GM12878 (cell line): ENCODE measurements around the gene UBE3B. TPM values are rescaled to one million over a fixed set of nuclear protein-coding genes. Genes with fewer than 3 reads are reported as not detected.

Experiments
- ATAC-seq: fragments of 200-7000 bp; cut with Tn5 transposase; 3 replicates; pipeline ENCODE4 v1.9.1; 2020; ENCODE audit warnings: mild to moderate bottlenecking, moderate library complexity
- BruUV-seq: library from RNA; stranded (reverse); fragments of 400-500 nt; replicated peaks from 2 replicates; lab custom pipeline; 2021; lab: Mats Ljungman, UMichigan
- CTCF ChIA-PET: fragments of 300-600 bp; sonication (Branson Sonifier 250); formaldehyde crosslinking; extraction: SDS; loops from one replicate; lab custom pipeline; 2021; ENCODE audit warnings: inconsistent platforms; lab: Yijun Ruan, JAX
- POLR2A ChIA-PET: fragments of 350-600 bp; formaldehyde crosslinking; extraction: SDS; loops from one replicate; lab custom pipeline; 2021; ENCODE audit warnings: inconsistent platforms; lab: Charles Lee
- RAD21 ChIA-PET: fragments of 300-600 bp; sonication (Branson Sonifier 250); formaldehyde crosslinking; loops from one replicate; lab custom pipeline; 2023; ENCODE audit warnings: antibody characterized with exemption; ENCODE audit not compliant: unreplicated experiment; lab: Charles Lee
- SMC1A ChIA-PET: fragments of 300-600 bp; sonication (Branson Sonifier 250); formaldehyde crosslinking; loops from one replicate; lab custom pipeline; 2023; ENCODE audit not compliant: unreplicated experiment, uncharacterized antibody; lab: Charles Lee
- DNase-seq: peaks from one replicate; pipeline ENCODE4 v3.0.0-alpha.2; 2011; ENCODE audit warnings: low read depth, low spot score
- FAIRE-seq: peaks from 3 replicates; lab custom pipeline; 2011; peaks lifted over from hg19 to GRCh38; lab: Jason Lieb, UNC
- H2AFZ ChIP-seq: 2 replicates; pipeline ENCODE4 v1.6.0; 2011; ENCODE audit warnings: low read depth, low read length, control low read depth; ENCODE audit not compliant: control insufficient read depth
- H3K27ac ChIP-seq: 2 replicates; pipeline ENCODE4 v1.5.1; 2011; ENCODE audit warnings: control low read depth; ENCODE audit not compliant: control insufficient read depth, insufficient read depth
- H3K27me3 ChIP-seq, 2 experiments: replicated peaks in 1 of 2; 2 replicates each; pipeline versions ENCODE4 v1.6.0 to v1.6.1; 2011; ENCODE audit warnings: low read length in 1 of 2; ENCODE audit not compliant: control insufficient read depth in 2 of 2, insufficient read depth in 2 of 2
- H3K36me3 ChIP-seq, 2 experiments: 2 replicates each; pipeline ENCODE4 v1.5.1; 2011; ENCODE audit warnings: low read length in 1 of 2; ENCODE audit not compliant: control insufficient read depth in 2 of 2, insufficient read depth in 2 of 2
- H3K4me1 ChIP-seq: 2 replicates; pipeline ENCODE4 v1.6.1; 2011; ENCODE audit warnings: mild to moderate bottlenecking, low read length, moderate library complexity, mixed read lengths; ENCODE audit not compliant: control insufficient read depth, insufficient read depth
- H3K4me2 ChIP-seq: 2 replicates; pipeline ENCODE4 v1.6.0; 2011; ENCODE audit warnings: control low read depth; ENCODE audit not compliant: control insufficient read depth, insufficient read depth
- H3K4me3 ChIP-seq: fragments of 200-600 bp; sonication (generic); 2 replicates; pipeline ENCODE4 v1.5.1; 2016
- H3K79me2 ChIP-seq: 2 replicates; pipeline ENCODE4 v1.6.0; 2011; ENCODE audit warnings: low read length; ENCODE audit not compliant: control insufficient read depth, insufficient read depth
- H3K9ac ChIP-seq: 2 replicates; pipeline ENCODE4 v1.8.0; 2011; ENCODE audit warnings: low read length, control low read depth, mixed read lengths; ENCODE audit not compliant: control insufficient read depth, insufficient read depth
- H3K9me3 ChIP-seq: replicated peaks from 3 replicates; pipeline ENCODE4 v1.5.1; 2011; ENCODE audit warnings: mild to moderate bottlenecking, low read length; ENCODE audit not compliant: control insufficient read depth, insufficient read depth
- H4K20me1 ChIP-seq: 2 replicates; pipeline ENCODE4 v1.6.0; 2011; ENCODE audit not compliant: control insufficient read depth, insufficient read depth
- CBFB ChIP-seq: IDR thresholded peaks from 2 replicates; pipeline ENCODE4 v1.6.1; 2016; ENCODE audit warnings: antibody characterized with exemption, low read depth
- CHD4 ChIP-seq: fragments of 200-600 bp; sonication (generic); IDR thresholded peaks from 2 replicates; pipeline ENCODE4 v1.6.1; 2016; ENCODE audit warnings: mild to moderate bottlenecking
- EED ChIP-seq: sonication (generic); IDR thresholded peaks from 2 replicates; pipeline ENCODE4 v1.6.1; 2016; ENCODE audit warnings: antibody characterized with exemption, low read depth
- ETV6 ChIP-seq, 2 experiments: fragments of 450-650 bp in 1 of 2; IDR thresholded peaks in 1 of 2; conservative IDR thresholded peaks in 1 of 2; 2 replicates each; pipeline ENCODE4 v1.6.1; 2014; ENCODE audit warnings: antibody characterized with exemption in 1 of 2, borderline replicate concordance in 1 of 2, low read depth in 1 of 2, mild to moderate bottlenecking in 1 of 2, moderate library complexity in 1 of 2
- MEF2A ChIP-seq: IDR thresholded peaks from 2 replicates; pipeline ENCODE4 v1.6.1; 2011; ENCODE audit warnings: low read depth, mild to moderate bottlenecking, low read length, moderate library complexity; ENCODE audit not compliant: insufficient read depth
- MYB ChIP-seq: fragments of 150-350 bp; IDR thresholded peaks from 2 replicates; pipeline ENCODE4 v1.6.1; 2014; ENCODE audit warnings: mild to moderate bottlenecking, low read depth, low read length, borderline replicate concordance
- MYC ChIP-seq: IDR thresholded peaks from 2 replicates; pipeline ENCODE4 v1.6.1; 2011; ENCODE audit warnings: mild to moderate bottlenecking, low read length, moderate library complexity, inconsistent platforms; ENCODE audit not compliant: insufficient read depth, insufficient replicate concordance, insufficient read length, severe bottlenecking
- NR2C2 ChIP-seq: IDR thresholded peaks from 2 replicates; pipeline ENCODE4 v1.6.1; 2011; ENCODE audit warnings: borderline replicate concordance, low read depth; ENCODE audit not compliant: control insufficient read depth, insufficient read length
- NRF1 ChIP-seq: conservative IDR thresholded peaks from 2 replicates; pipeline ENCODE4 v1.6.1; 2011; ENCODE audit warnings: mild to moderate bottlenecking, low read depth, low read length, improper control_type of control experiment
- POLR2A ChIP-seq: IDR thresholded peaks from 2 replicates; pipeline ENCODE4 v1.6.1; 2011; ENCODE audit warnings: low read depth, mild to moderate bottlenecking, low read length
- SIN3A ChIP-seq: IDR thresholded peaks from 2 replicates; pipeline ENCODE4 v1.6.1; 2012; ENCODE audit warnings: low read depth, low read length, improper control_type of control experiment
- SMC3 ChIP-seq: IDR thresholded peaks from 2 replicates; pipeline ENCODE4 v1.6.1; 2011; ENCODE audit warnings: low read length, improper control_type of control experiment, borderline replicate concordance
- TAF1 ChIP-seq: IDR thresholded peaks from 2 replicates; pipeline ENCODE4 v1.6.1; 2011; ENCODE audit warnings: mild to moderate bottlenecking, low read depth, low read length, borderline replicate concordance
- ZNF24 ChIP-seq: fragments of 450-650 bp; IDR thresholded peaks from 2 replicates; pipeline ENCODE4 v1.6.1; 2017; ENCODE audit warnings: antibody characterized with exemption, mild to moderate bottlenecking
- WGBS: methylation state at CpG from one replicate; pipeline ENCODE4 v1.1.6; 2016; ENCODE audit warnings: low lambda C conversion rate; ENCODE audit not compliant: insufficient replicate concordance, insufficient coverage; ENCODE audit errors: missing lambda C conversion rate; 5-methylcytosine and 5-hydroxymethylcytosine counted together
- in situ Hi-C: fragments of 300-500 bp; cut with MboI; formaldehyde crosslinking; loops from 9 replicates; pipeline ENCODE4 v1.14.3; 2018; ENCODE audit warnings: mixed read lengths
- intact Hi-C: fragments of 100-400 bp; cut with micrococcal nuclease; formaldehyde crosslinking; loops from one replicate; pipeline ENCODE4 v1.14.2; 2022; ENCODE audit not compliant: unreplicated experiment
- polyA plus RNA-seq, 11 experiments: library from polyadenylated mRNA; depleted of rRNA in 4 of 11; unstranded in 6 of 11; stranded (reverse) in 5 of 11; fragments of >200 nt; fragmentation: Nextera tagmentation in 4 of 11; fragmentation: Illumina TruSeq in 1 of 11; extraction: Ambion mirVana in 4 of 11; extraction: Trizol in 1 of 11; gene quantifications; 1 replicate in 1 of 11; 2 replicates in 10 of 11; pipeline versions ENCODE4 v1.2.1 to v1.2.3, GENCODE V29; 2011 to 2016; ENCODE audit warnings: inconsistent platforms in 2 of 11, missing spikeins in 2 of 11, low read depth in 1 of 11
- total RNA-seq, 4 experiments: library from RNA; depleted of rRNA in 3 of 4; stranded (reverse); fragments of >200 nt in 3 of 4; fragmentation: Illumina TruSeq in 1 of 4; extraction: Trizol in 1 of 4; gene quantifications; 2 replicates each; pipeline versions ENCODE4 v1.2.1 to v1.2.3, GENCODE V29; 2013 to 2021
- TF ChIP-seq, protein P1 (sequence below): IDR thresholded peaks from 2 replicates; pipeline ENCODE4 v1.6.1; 2011; ENCODE audit warnings: borderline replicate concordance, low read depth, mild to moderate bottlenecking, moderate library complexity, low read length; ENCODE audit not compliant: insufficient read depth, poor library complexity, severe bottlenecking

The UBE3B gene
- total and polyA plus RNA-seq, 10 of the 15 experiments (the other 5 are each of a cell fraction or from before 2014, with no cell fraction given), result 7.4 to 25.3 (median 17.1) TPM

GRCh38 chr12:109563291-109564284 lies 86.2 kb downstream of the UBE3B start:
- ChIA-PET POLR2A (no interaction called here), RAD21 (no interaction called here), SMC1A (no interaction called here), CTCF (no interaction called here)
- H3K4me1 ChIP-seq, result no peaks in the 10 kb centered on the region
- FAIRE-seq, result no peak
- H3K4me3 ChIP-seq, result no peak overlapping the region
- H3K9ac ChIP-seq, result no peak overlapping the region
- H3K4me2 ChIP-seq, result no peak overlapping the region
- ATAC-seq, result no peak
- intact Hi-C loops, result no loop called here
- in situ Hi-C loops, result no loop called here
- DNase-seq, result no peak
- BruUV-seq, result no TSS peak
- H2AFZ ChIP-seq, result no peak overlapping the region
- WGBS, result 91% methylated on average over 30 of the region's 30 CpGs
- H3K9me3 ChIP-seq, result peaks cover 11% of the 10 kb centered on the region; the same call in 2 of the 3 replicates
- H3K27me3 ChIP-seq, result no peaks in the 10 kb centered on the region
- no peak overlapping the region for H3K27ac ChIP-seq
- peaks cover 1 to 8% of the 10 kb centered on the region in 2 experiments; a peak in 3 of 4 replicates for H3K36me3 ChIP-seq
- TF ChIP-seq SIN3A (no peak), ETV6 (conservative IDR thresholded peaks at IDR 0.05 in 1 of 2, IDR thresholded peaks at IDR 0.05 in 1 of 2; ENCODE audit: borderline replicate concordance in 1 of 2, low read depth in 1 of 2) (no peak)
- H4K20me1 ChIP-seq, result no peaks in the 10 kb centered on the region
- no peaks in the 10 kb centered on the region for H3K79me2 ChIP-seq

DNA sequence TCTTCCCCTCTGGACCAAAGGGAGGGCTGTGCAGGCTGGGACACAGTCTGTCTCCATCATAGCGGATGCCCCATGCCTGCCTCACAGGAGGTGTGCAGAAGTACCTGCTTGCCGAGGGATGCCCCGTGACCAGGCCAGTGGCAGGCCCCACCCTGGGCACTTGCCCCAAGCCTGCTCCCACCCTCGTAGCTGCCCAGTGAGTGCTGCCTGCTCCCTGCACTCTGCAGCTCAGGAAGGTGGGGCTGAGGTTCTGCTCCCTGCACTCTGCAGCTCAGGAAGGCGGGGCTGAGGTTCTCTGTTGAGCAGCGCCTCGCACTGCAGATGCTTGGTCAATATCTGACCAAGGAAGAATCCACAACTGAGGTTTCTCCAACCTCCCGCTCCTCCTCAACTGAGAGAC lies 89.0 kb downstream of the UBE3B start:
- intact Hi-C loops, result no loop called here
- Histone ChIP-seq H3K9ac (no peak overlapping the region), H3K9me3 (peaks cover 11% of the 10 kb centered on the region; the same call in 2 of the 3 replicates), H3K27ac (no peak overlapping the region), H3K27me3 (no peaks in the 10 kb centered on the region), H4K20me1 (no peaks in the 10 kb centered on the region), H2AFZ (no peak overlapping the region), H3K4me3 (no peak overlapping the region), H3K4me1 (no peaks in the 10 kb centered on the region), H3K36me3 (peaks cover 1 to 20% of the 10 kb centered on the region in 2 experiments; a peak in 3 of 4 replicates), H3K4me2 (no peak overlapping the region), H3K79me2 (no peaks in the 10 kb centered on the region)
- TF ChIP-seq, protein P1, sequence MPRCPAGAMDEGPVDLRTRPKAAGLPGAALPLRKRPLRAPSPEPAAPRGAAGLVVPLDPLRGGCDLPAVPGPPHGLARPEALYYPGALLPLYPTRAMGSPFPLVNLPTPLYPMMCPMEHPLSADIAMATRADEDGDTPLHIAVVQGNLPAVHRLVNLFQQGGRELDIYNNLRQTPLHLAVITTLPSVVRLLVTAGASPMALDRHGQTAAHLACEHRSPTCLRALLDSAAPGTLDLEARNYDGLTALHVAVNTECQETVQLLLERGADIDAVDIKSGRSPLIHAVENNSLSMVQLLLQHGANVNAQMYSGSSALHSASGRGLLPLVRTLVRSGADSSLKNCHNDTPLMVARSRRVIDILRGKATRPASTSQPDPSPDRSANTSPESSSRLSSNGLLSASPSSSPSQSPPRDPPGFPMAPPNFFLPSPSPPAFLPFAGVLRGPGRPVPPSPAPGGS, result no peak
- TF ChIP-seq EED (no peak), TAF1 (no peak), MYB (no peak), NRF1 (no peak), CBFB (no peak), MYC (no peak), POLR2A (no peak), SMC3 (no peak), MEF2A (no peak), CHD4 (no peak), NR2C2 (no peak), ZNF24 (no peak)
- SMC1A ChIA-PET, result no interaction called here
- in situ Hi-C loops, result no loop called here
- over 99% methylated on average over 8 of the region's 8 CpGs for WGBS
- no peak for ATAC-seq
- no peak for FAIRE-seq
- RAD21 ChIA-PET, result no interaction called here
- BruUV-seq, result no TSS peak
- POLR2A ChIA-PET, result no interaction called here
- no peak for DNase-seq
- CTCF ChIA-PET, result no interaction called here
